Upper lobe of left lung (tissue), 4 donors: ENCODE data around the gene RAB36.
A peak's percentile ranks its signal among the peaks of the same experiment; 100 is the strongest.

ENCODE experiments used
- CTCF ChIP-seq, 6 experiments: fragments of 450-650 bp in 4 of 6; fragments of 200-600 bp in 2 of 6; sonication (generic) in 2 of 6; IDR thresholded peaks; one replicate each; pipeline ENCODE4 v1.5.1; 2016 to 2019; ENCODE audit warnings: antibody characterized with exemption in 6 of 6
- EP300 ChIP-seq, 4 donors: sonication (generic); formaldehyde crosslinking; IDR thresholded peaks; one replicate each; pipeline ENCODE4 v1.5.1; 2017; ENCODE audit warnings: antibody characterized with exemption in 4 of 4, control low read depth in 2 of 4
- POLR2A ChIP-seq, 4 donors: fragments of 450-650 bp; IDR thresholded peaks; one replicate each; pipeline ENCODE4 v1.5.1; 2016 to 2017; ENCODE audit warnings: antibody characterized with exemption in 4 of 4, mild to moderate bottlenecking in 2 of 4
- POLR2AphosphoS5 ChIP-seq, 2 donors: sonication (generic); formaldehyde crosslinking; IDR thresholded peaks; one replicate each; pipeline ENCODE4 v1.5.1; 2017; ENCODE audit warnings: antibody characterized with exemption in 2 of 2

GRCh38 chr22:23152238-23153114 lies 7.2 kb downstream of the RAB36 start:
- TF ChIP-seq POLR2A (IDR thresholded peaks at IDR 0.05), result no peak
- TF ChIP-seq POLR2AphosphoS5 (IDR thresholded peaks at IDR 0.05), result peak; percentile 14 to 60
- no peak for TF ChIP-seq CTCF (IDR thresholded peaks at IDR 0.05)
- TF ChIP-seq EP300 (IDR thresholded peaks at IDR 0.05), result no peak
